Measurements from ENCODE around the gene GLRX3. TPM values are rescaled to one million over a fixed set of nuclear protein-coding genes. Genes with fewer than 3 reads are reported as not detected.

GLRX3 gene
- total and polyA plus RNA-seq, 10 of the 15 experiments (the other 5 are each of a cell fraction or from before 2014, with no cell fraction given), result 94.7 to 209 (median 131) TPM

DNA sequence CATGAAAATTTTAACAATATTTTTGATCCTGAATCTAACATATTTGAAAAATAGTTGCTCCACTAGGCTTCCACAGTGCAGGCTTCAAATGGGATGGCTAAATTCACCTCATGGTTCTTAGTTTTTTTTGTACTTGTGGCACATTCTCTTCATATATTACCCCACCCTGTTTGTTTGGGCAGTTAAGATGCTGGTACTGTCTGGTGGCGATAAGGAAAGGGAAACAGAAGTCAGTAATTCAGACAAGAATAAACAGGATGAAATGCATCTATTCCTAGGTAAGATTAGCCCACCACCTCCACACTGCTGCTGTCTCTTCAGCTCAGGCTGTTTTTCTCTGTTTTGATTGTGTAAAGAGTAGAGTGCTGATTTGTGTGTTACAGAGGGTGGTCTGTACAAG lies 44.2 kb downstream of the GLRX3 start (continued):
- TF ChIP-seq, protein P1, sequence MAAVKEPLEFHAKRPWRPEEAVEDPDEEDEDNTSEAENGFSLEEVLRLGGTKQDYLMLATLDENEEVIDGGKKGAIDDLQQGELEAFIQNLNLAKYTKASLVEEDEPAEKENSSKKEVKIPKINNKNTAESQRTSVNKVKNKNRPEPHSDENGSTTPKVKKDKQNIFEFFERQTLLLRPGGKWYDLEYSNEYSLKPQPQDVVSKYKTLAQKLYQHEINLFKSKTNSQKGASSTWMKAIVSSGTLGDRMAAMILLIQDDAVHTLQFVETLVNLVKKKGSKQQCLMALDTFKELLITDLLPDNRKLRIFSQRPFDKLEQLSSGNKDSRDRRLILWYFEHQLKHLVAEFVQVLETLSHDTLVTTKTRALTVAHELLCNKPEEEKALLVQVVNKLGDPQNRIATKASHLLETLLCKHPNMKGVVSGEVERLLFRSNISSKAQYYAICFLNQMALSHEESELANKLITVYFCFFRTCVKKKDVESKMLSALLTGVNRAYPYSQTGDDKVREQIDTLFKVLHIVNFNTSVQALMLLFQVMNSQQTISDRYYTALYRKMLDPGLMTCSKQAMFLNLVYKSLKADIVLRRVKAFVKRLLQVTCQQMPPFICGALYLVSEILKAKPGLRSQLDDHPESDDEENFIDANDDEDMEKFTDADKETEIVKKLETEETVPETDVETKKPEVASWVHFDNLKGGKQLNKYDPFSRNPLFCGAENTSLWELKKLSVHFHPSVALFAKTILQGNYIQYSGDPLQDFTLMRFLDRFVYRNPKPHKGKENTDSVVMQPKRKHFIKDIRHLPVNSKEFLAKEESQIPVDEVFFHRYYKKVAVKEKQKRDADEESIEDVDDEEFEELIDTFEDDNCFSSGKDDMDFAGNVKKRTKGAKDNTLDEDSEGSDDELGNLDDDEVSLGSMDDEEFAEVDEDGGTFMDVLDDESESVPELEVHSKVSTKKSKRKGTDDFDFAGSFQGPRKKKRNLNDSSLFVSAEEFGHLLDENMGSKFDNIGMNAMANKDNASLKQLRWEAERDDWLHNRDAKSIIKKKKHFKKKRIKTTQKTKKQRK (IDR thresholded peaks at IDR 0.05; ENCODE audit: low read depth, low read length), result no peak
- TF ChIP-seq PAX8 (IDR thresholded peaks at IDR 0.05), result no peak

DNA sequence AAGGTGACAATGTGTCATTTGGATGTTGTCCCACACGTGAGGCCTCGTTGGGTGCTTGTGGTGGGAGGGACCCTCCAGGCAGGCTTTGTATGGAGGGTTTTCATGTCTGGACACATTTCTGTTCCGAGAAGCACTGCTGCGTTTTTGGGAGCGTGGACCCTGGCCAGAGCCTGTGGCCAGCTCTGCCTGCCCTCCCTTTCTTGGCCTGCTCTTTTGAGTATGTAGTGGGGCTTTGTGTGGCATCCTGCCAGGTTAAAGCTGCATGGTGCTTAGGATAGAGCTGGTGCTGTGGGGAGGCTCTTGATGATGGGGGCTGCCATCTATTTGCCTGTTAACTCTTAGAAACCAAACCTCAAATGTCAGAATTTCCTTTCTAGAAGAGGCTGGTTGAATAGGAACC lies 45.7 kb downstream of the GLRX3 start:
- Histone ChIP-seq H4K20me1 (ENCODE audit: control insufficient read depth, insufficient read depth) (no peaks in the 10 kb centered on the region), H3K4me1 (ENCODE audit: control insufficient read depth, insufficient read depth, low read length) (no peaks in the 10 kb centered on the region), H3K27me3 (replicated peaks in 1 of 2; ENCODE audit: control insufficient read depth in 2 of 2, insufficient read depth in 2 of 2, low read length in 1 of 2) (no peaks in the 10 kb centered on the region), H3K36me3 (ENCODE audit: control insufficient read depth in 2 of 2, insufficient read depth in 2 of 2, low read length in 1 of 2) (peaks cover 14 to 16% of the 10 kb centered on the region in 2 experiments), H3K79me2 (ENCODE audit: control insufficient read depth, insufficient read depth, low read length) (no peaks in the 10 kb centered on the region), H3K4me3 (no peak overlapping the region), H3K9me3 (replicated peaks; ENCODE audit: control insufficient read depth, insufficient read depth, low read length) (no peaks in the 10 kb centered on the region), H2AFZ (ENCODE audit: control insufficient read depth, low read depth, low read length) (no peak overlapping the region), H3K27ac (ENCODE audit: control insufficient read depth, insufficient read depth) (no peak overlapping the region), H3K4me2 (ENCODE audit: control insufficient read depth, insufficient read depth) (no peak overlapping the region), H3K9ac (ENCODE audit: control insufficient read depth, insufficient read depth, low read length) (no peak overlapping the region)
- ChIA-PET SMC1A (ENCODE audit: uncharacterized antibody, unreplicated experiment) (no interaction called here), CTCF (interaction anchor here (1.0 kb wide), 1 partner anchor 9 kb away, joined by 4 read pairs; no protein-coding TSS in a partner anchor), POLR2A (no interaction called here), RAD21 (ENCODE audit: unreplicated experiment) (no interaction called here)
- ATAC-seq (no peak), FAIRE-seq (no peak), DNase-seq (ENCODE audit: low read depth, low spot score) (no peak)
- no TSS peak for BruUV-seq (replicated peaks)
- intact Hi-C loops (cut with micrococcal nuclease; ENCODE audit: unreplicated experiment), result no loop called here
- WGBS (ENCODE audit: insufficient coverage, insufficient replicate concordance, low lambda C conversion rate, missing lambda C conversion rate), result 97% methylated on average over 5 of the region's 5 CpGs
- in situ Hi-C loops (cut with MboI), result loop anchor here (10.0 kb wide), 1 partner anchor 1843 kb away; no protein-coding TSS in a partner anchor
- TF ChIP-seq RB1 (IDR thresholded peaks at IDR 0.05; ENCODE audit: borderline replicate concordance) (no peak), EED (IDR thresholded peaks at IDR 0.05; ENCODE audit: low read depth) (no peak), RCOR1 (conservative IDR thresholded peaks at IDR 0.05; ENCODE audit: low read depth, low read length) (no peak), NFYA (IDR thresholded peaks at IDR 0.05; ENCODE audit: borderline replicate concordance, low read depth, low read length) (no peak), BRCA1 (IDR thresholded peaks at IDR 0.05; ENCODE audit: low read depth, low read length) (no peak), ZNF217 (IDR thresholded peaks at IDR 0.05) (no peak), SP1 (IDR thresholded peaks at IDR 0.05; ENCODE audit: low read depth, low read length) (no peak)
- TF ChIP-seq, protein P2, sequence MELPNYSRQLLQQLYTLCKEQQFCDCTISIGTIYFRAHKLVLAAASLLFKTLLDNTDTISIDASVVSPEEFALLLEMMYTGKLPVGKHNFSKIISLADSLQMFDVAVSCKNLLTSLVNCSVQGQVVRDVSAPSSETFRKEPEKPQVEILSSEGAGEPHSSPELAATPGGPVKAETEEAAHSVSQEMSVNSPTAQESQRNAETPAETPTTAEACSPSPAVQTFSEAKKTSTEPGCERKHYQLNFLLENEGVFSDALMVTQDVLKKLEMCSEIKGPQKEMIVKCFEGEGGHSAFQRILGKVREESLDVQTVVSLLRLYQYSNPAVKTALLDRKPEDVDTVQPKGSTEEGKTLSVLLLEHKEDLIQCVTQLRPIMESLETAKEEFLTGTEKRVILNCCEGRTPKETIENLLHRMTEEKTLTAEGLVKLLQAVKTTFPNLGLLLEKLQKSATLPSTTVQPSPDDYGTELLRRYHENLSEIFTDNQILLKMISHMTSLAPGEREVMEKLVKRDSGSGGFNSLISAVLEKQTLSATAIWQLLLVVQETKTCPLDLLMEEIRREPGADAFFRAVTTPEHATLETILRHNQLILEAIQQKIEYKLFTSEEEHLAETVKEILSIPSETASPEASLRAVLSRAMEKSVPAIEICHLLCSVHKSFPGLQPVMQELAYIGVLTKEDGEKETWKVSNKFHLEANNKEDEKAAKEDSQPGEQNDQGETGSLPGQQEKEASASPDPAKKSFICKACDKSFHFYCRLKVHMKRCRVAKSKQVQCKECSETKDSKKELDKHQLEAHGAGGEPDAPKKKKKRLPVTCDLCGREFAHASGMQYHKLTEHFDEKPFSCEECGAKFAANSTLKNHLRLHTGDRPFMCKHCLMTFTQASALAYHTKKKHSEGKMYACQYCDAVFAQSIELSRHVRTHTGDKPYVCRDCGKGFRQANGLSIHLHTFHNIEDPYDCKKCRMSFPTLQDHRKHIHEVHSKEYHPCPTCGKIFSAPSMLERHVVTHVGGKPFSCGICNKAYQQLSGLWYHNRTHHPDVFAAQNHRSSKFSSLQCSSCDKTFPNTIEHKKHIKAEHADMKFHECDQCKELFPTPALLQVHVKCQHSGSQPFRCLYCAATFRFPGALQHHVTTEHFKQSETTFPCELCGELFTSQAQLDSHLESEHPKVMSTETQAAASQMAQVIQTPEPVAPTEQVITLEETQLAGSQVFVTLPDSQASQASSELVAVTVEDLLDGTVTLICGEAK (IDR thresholded peaks at IDR 0.05; ENCODE audit: borderline replicate concordance), result no peak
- TF ChIP-seq, protein P3, sequence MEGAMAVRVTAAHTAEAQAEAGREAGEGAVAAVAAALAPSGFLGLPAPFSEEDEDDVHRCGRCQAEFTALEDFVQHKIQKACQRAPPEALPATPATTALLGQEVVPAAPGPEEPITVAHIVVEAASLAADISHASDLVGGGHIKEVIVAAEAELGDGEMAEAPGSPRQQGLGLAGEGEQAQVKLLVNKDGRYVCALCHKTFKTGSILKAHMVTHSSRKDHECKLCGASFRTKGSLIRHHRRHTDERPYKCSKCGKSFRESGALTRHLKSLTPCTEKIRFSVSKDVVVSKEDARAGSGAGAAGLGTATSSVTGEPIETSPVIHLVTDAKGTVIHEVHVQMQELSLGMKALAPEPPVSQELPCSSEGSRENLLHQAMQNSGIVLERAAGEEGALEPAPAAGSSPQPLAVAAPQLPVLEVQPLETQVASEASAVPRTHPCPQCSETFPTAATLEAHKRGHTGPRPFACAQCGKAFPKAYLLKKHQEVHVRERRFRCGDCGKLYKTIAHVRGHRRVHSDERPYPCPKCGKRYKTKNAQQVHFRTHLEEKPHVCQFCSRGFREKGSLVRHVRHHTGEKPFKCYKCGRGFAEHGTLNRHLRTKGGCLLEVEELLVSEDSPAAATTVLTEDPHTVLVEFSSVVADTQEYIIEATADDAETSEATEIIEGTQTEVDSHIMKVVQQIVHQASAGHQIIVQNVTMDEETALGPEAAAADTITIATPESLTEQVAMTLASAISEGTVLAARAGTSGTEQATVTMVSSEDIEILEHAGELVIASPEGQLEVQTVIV (IDR thresholded peaks at IDR 0.05; ENCODE audit: borderline replicate concordance, partially characterized antibody), result no peak
- TF ChIP-seq, protein P4, sequence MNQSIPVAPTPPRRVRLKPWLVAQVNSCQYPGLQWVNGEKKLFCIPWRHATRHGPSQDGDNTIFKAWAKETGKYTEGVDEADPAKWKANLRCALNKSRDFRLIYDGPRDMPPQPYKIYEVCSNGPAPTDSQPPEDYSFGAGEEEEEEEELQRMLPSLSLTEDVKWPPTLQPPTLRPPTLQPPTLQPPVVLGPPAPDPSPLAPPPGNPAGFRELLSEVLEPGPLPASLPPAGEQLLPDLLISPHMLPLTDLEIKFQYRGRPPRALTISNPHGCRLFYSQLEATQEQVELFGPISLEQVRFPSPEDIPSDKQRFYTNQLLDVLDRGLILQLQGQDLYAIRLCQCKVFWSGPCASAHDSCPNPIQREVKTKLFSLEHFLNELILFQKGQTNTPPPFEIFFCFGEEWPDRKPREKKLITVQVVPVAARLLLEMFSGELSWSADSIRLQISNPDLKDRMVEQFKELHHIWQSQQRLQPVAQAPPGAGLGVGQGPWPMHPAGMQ (IDR thresholded peaks at IDR 0.05; ENCODE audit: borderline replicate concordance), result no peak
